Ishikawa (cell line): Measurements from ENCODE around the gene DENND1B.

ENCODE experiments used
- CEBPB ChIP-seq: IDR thresholded peaks from 2 replicates; pipeline ENCODE4 v1.6.1; 2012
- CREB1 ChIP-seq: IDR thresholded peaks from 2 replicates; pipeline ENCODE4 v1.6.1; 2012; ENCODE audit warnings: low read depth
- EGR1 ChIP-seq: IDR thresholded peaks from 2 replicates; pipeline ENCODE4 v1.6.1; 2012
- EP300 ChIP-seq: IDR thresholded peaks from 2 replicates; pipeline ENCODE4 v1.6.1; 2012; ENCODE audit warnings: borderline replicate concordance
- FOXM1 ChIP-seq: IDR thresholded peaks from 2 replicates; pipeline ENCODE4 v1.6.1; 2012; ENCODE audit warnings: low read depth, borderline replicate concordance
- NFIC ChIP-seq: IDR thresholded peaks from 2 replicates; pipeline ENCODE4 v1.6.1; 2012
- RAD21 ChIP-seq: IDR thresholded peaks from 2 replicates; pipeline ENCODE4 v1.6.1; 2012; ENCODE audit warnings: low read depth
- TAF1 ChIP-seq: IDR thresholded peaks from 2 replicates; pipeline ENCODE4 v1.6.1; 2012; ENCODE audit warnings: low read depth, mild to moderate bottlenecking
- TCF12 ChIP-seq: IDR thresholded peaks from 2 replicates; pipeline ENCODE4 v1.6.1; 2012; ENCODE audit warnings: low read depth
- TEAD4 ChIP-seq: IDR thresholded peaks from 2 replicates; pipeline ENCODE4 v1.6.1; 2012
- USF1 ChIP-seq: IDR thresholded peaks from 2 replicates; pipeline ENCODE4 v1.6.1; 2012
- YY1 ChIP-seq: IDR thresholded peaks from 2 replicates; pipeline ENCODE4 v1.6.1; 2012; ENCODE audit warnings: low read depth
- ZBTB7A ChIP-seq: IDR thresholded peaks from 2 replicates; pipeline ENCODE4 v1.6.1; 2012; ENCODE audit warnings: low read depth
- TF ChIP-seq, protein P1 (sequence below): IDR thresholded peaks from 2 replicates; pipeline ENCODE4 v1.6.1; 2012; ENCODE audit warnings: low read depth, mild to moderate bottlenecking
- TF ChIP-seq, protein P2 (sequence below): IDR thresholded peaks from 2 replicates; pipeline ENCODE4 v1.6.1; 2012

DENND1B gene

DNA sequence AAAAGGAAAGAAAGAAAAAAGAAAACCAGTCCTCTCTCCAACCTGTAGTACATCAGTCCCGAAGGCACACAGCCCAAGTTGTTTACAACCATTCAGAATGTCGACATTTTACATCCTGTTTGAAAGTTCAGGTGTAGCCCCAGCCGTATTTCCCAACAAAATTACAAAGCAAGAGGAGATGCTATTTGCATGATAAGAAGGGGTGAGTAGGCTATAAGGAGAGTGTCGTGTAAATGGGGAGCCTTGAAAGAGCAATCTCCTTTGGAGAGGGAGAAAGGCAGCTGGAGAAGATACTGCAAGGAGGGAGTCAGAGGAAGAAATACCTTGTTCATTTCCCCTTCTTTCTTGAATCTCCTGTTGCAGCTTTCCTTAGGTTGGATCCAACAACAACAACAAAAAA lies 35.5 kb upstream of the DENND1B start:
- no peak for TF ChIP-seq USF1
- TF ChIP-seq TEAD4 = no peak
- TF ChIP-seq, protein P1, sequence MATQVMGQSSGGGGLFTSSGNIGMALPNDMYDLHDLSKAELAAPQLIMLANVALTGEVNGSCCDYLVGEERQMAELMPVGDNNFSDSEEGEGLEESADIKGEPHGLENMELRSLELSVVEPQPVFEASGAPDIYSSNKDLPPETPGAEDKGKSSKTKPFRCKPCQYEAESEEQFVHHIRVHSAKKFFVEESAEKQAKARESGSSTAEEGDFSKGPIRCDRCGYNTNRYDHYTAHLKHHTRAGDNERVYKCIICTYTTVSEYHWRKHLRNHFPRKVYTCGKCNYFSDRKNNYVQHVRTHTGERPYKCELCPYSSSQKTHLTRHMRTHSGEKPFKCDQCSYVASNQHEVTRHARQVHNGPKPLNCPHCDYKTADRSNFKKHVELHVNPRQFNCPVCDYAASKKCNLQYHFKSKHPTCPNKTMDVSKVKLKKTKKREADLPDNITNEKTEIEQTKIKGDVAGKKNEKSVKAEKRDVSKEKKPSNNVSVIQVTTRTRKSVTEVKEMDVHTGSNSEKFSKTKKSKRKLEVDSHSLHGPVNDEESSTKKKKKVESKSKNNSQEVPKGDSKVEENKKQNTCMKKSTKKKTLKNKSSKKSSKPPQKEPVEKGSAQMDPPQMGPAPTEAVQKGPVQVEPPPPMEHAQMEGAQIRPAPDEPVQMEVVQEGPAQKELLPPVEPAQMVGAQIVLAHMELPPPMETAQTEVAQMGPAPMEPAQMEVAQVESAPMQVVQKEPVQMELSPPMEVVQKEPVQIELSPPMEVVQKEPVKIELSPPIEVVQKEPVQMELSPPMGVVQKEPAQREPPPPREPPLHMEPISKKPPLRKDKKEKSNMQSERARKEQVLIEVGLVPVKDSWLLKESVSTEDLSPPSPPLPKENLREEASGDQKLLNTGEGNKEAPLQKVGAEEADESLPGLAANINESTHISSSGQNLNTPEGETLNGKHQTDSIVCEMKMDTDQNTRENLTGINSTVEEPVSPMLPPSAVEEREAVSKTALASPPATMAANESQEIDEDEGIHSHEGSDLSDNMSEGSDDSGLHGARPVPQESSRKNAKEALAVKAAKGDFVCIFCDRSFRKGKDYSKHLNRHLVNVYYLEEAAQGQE = no peak
- TF ChIP-seq YY1 = no peak

DNA sequence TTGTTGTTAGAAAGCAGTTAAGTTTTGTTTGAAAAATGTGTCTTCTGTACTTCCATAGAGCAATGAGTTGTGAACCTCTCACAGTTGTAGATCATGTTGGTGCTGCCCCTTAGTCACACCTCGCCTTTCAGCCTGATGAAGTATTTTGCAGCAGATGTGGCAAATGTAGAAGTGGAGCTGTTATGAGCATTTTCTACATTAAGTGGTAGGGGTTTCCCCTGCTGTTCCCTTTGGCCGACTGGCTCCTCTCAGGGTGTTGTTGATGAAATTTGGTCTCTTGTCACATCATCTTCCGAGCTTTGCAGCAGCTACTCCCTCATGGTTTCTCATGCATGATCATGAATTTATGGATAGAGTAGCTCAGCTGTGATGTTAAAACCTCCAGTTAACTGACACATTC lies 33.6 kb upstream of the DENND1B start:
- TF ChIP-seq NFIC = no peak
- TF ChIP-seq CEBPB = no peak
- no peak for TF ChIP-seq RAD21
- TF ChIP-seq TCF12 = no peak
- no peak for TF ChIP-seq USF1
- no peak for TF ChIP-seq TAF1
- TF ChIP-seq, protein P2, sequence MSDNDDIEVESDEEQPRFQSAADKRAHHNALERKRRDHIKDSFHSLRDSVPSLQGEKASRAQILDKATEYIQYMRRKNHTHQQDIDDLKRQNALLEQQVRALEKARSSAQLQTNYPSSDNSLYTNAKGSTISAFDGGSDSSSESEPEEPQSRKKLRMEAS = no peak
- no peak for TF ChIP-seq FOXM1
- TF ChIP-seq CREB1 = no peak
- TF ChIP-seq TEAD4 = no peak
- TF ChIP-seq EGR1 = no peak
- no peak for TF ChIP-seq YY1
- TF ChIP-seq, protein P1 = no peak
- no peak for TF ChIP-seq ZBTB7A
- TF ChIP-seq EP300 = no peak

- TF ChIP-seq NFIC (no peak), TEAD4 (no peak), EGR1 (no peak), TCF12 (no peak), CEBPB (no peak), ZBTB7A (no peak), EP300 (no peak)
Measured at GRCh38 chr1:197807739-197808453, 32.6 kb upstream of the DENND1B start.

- TF ChIP-seq, protein P2 = no peak
- TF ChIP-seq TEAD4 (no peak), YY1 (no peak), ZBTB7A (no peak), USF1 (no peak), RAD21 (no peak), TAF1 (no peak), TCF12 (no peak), CREB1 (no peak), EP300 (no peak), CEBPB (no peak), EGR1 (no peak), NFIC (no peak), FOXM1 (no peak)
- TF ChIP-seq, protein P1 = no peak
Measured at GRCh38 chr1:197807216-197807615, 31.9 kb upstream of the DENND1B start.
